Keratinocyte (primary cell): ENCODE measurements around the gene ZNF358. TPM values are rescaled to one million over a fixed set of nuclear protein-coding genes. Genes with fewer than 3 reads are reported as not detected.

Experiments
- DNase-seq: peaks from one replicate; pipeline ENCODE4 v3.0.0-alpha.2; 2011; ENCODE audit warnings: low read depth, missing footprints, low spot score
- FAIRE-seq: peaks from 2 replicates; lab custom pipeline; 2011; peaks lifted over from hg19 to GRCh38; lab: Jason Lieb, UNC
- H2AFZ ChIP-seq: 2 replicates; pipeline ENCODE4 v1.6.0; 2012; ENCODE audit warnings: low read length, control low read depth, inconsistent platforms; ENCODE audit not compliant: control insufficient read depth
- H3K27ac ChIP-seq: 2 replicates; pipeline ENCODE4 v1.5.1; 2011; ENCODE audit warnings: low read length; ENCODE audit not compliant: control insufficient read depth, insufficient read depth
- H3K27me3 ChIP-seq: 3 replicates; pipeline ENCODE4 v1.6.0; 2011; ENCODE audit warnings: low read length; ENCODE audit not compliant: control insufficient read depth, insufficient read depth; ENCODE audit errors: extremely low read depth
- H3K36me3 ChIP-seq, 2 experiments: 2 replicates in 1 of 2; 3 replicates in 1 of 2; pipeline ENCODE4 v1.5.1; 2011; ENCODE audit warnings: low read length in 2 of 2, mild to moderate bottlenecking in 1 of 2; ENCODE audit not compliant: control insufficient read depth in 2 of 2, insufficient read depth in 2 of 2; ENCODE audit errors: extremely low read depth in 1 of 2
- H3K4me1 ChIP-seq: 3 replicates; pipeline ENCODE4 v1.5.1; 2011; ENCODE audit warnings: low read length; ENCODE audit not compliant: control insufficient read depth, insufficient read depth; ENCODE audit errors: extremely low read depth
- H3K4me2 ChIP-seq: 3 replicates; pipeline ENCODE4 v1.6.0; 2011; ENCODE audit warnings: low read depth, low read length; ENCODE audit not compliant: control insufficient read depth, insufficient read depth; ENCODE audit errors: extremely low read depth
- H3K4me3 ChIP-seq, 3 experiments: fragments of 200-600 bp in 1 of 3; sonication (generic) in 1 of 3; 2 replicates in 2 of 3; 3 replicates in 1 of 3; pipeline ENCODE4 v1.5.1; 2011 to 2016; ENCODE audit warnings: low read length in 3 of 3, mild to moderate bottlenecking in 3 of 3, control low read depth in 2 of 3, inconsistent platforms in 1 of 3, low read depth in 1 of 3, mixed read lengths in 1 of 3, mixed run types in 1 of 3, moderate library complexity in 1 of 3; ENCODE audit not compliant: control insufficient read depth in 2 of 3, insufficient read depth in 2 of 3; ENCODE audit errors: extremely low read depth in 1 of 3
- H3K79me2 ChIP-seq: 2 replicates; pipeline ENCODE4 v1.6.0; 2012; ENCODE audit warnings: low read length; ENCODE audit not compliant: control insufficient read depth, insufficient read depth
- H3K9ac ChIP-seq: 3 replicates; pipeline ENCODE4 v1.6.0; 2011; ENCODE audit warnings: low read length; ENCODE audit not compliant: control insufficient read depth, insufficient read depth; ENCODE audit errors: extremely low read depth
- H3K9me1 ChIP-seq: 3 replicates; pipeline ENCODE4 v1.6.0; 2011; ENCODE audit warnings: low read length; ENCODE audit not compliant: control insufficient read depth, insufficient read depth; ENCODE audit errors: extremely low read depth
- H3K9me3 ChIP-seq: 2 replicates; pipeline ENCODE4 v1.5.1; 2012; ENCODE audit warnings: low read depth, low read length; ENCODE audit not compliant: control insufficient read depth
- H4K20me1 ChIP-seq: 3 replicates; pipeline ENCODE4 v1.6.0; 2011; ENCODE audit warnings: low read length; ENCODE audit not compliant: control insufficient read depth, insufficient read depth; ENCODE audit errors: extremely low read depth
- CTCF ChIP-seq, 3 experiments: IDR thresholded peaks in 1 of 3; conservative IDR thresholded peaks in 1 of 3; optimal IDR thresholded peaks in 1 of 3; 2 replicates in 2 of 3; 3 replicates in 1 of 3; pipeline versions ENCODE3 to v1.5.1; 2011; ENCODE audit warnings: low read length in 3 of 3, mild to moderate bottlenecking in 3 of 3, moderate library complexity in 2 of 3, control low read depth in 1 of 3, inconsistent platforms in 1 of 3; ENCODE audit not compliant: insufficient read depth in 2 of 3; ENCODE audit errors: extremely low read depth in 1 of 3
- EZH2 ChIP-seq: IDR thresholded peaks from one replicate; pipeline ENCODE4 v1.6.1; 2012; ENCODE audit warnings: inconsistent platforms, mild to moderate bottlenecking, low read length, moderate library complexity
- dilution Hi-C: fragments of 300-500 bp; cut with MboI; formaldehyde crosslinking; loops from one replicate; pipeline ENCODE4 v1.7.0; 2020; ENCODE audit warnings: low sequenced_read_pairs; ENCODE audit not compliant: extremely low pct_ligation_motif_present
- polyA plus RNA-seq, 5 experiments: library from polyadenylated mRNA; depleted of rRNA in 3 of 5; stranded (reverse) in 3 of 5; stranded (forward) in 1 of 5; unstranded in 1 of 5; fragments of >200 nt; gene quantifications; 1 replicate in 1 of 5; 2 replicates in 3 of 5; 3 replicates in 1 of 5; pipeline versions ENCODE4 v1.2.1 to v1.2.3, GENCODE V29; 2011 to 2012; ENCODE audit warnings: missing spikeins in 2 of 5, low read depth in 1 of 5, low replicate concordance in 1 of 5

ZNF358 gene
- polyA plus RNA-seq, 1 donor (not counting 4 experiments of a cell fraction or from before 2014, with no cell fraction given): 8.5 TPM

GRCh38 chr19:7542556-7543348 lies 26.8 kb downstream of the ZNF358 start:
- H3K79me2 ChIP-seq: no peaks in the 10 kb centered on the region
- DNase-seq (no peak), FAIRE-seq (no peak)
- H3K27ac ChIP-seq: no peak overlapping the region
- H3K9ac ChIP-seq: no peak overlapping the region
- no peak overlapping the region for H3K4me3 ChIP-seq
- H4K20me1 ChIP-seq: no peaks in the 10 kb centered on the region
- no peak for TF ChIP-seq CTCF (optimal IDR thresholded peaks at IDR 0.05 in 1 of 3, IDR thresholded peaks at IDR 0.05 in 1 of 3, conservative IDR thresholded peaks at IDR 0.05 in 1 of 3; ENCODE audit: extremely low read depth in 1 of 3, insufficient read depth in 2 of 3, low read length in 3 of 3)
- TF ChIP-seq EZH2: no peak
- no peaks in the 10 kb centered on the region for H3K9me1 ChIP-seq
- no peaks in the 10 kb centered on the region for H3K4me1 ChIP-seq
- H3K36me3 ChIP-seq: peaks cover 15 to 28% of the 10 kb centered on the region in 2 experiments
- H2AFZ ChIP-seq: no peak overlapping the region
- no peaks in the 10 kb centered on the region for H3K9me3 ChIP-seq
- dilution Hi-C loops: no loop called here
- no peaks in the 10 kb centered on the region for H3K27me3 ChIP-seq
- H3K4me2 ChIP-seq: no peak overlapping the region

GRCh38 chr19:7544626-7545025 lies 28.7 kb downstream of the ZNF358 start:
- H3K79me2 ChIP-seq: no peaks in the 10 kb centered on the region
- no peaks in the 10 kb centered on the region for H3K27me3 ChIP-seq
- peaks cover 15 to 25% of the 10 kb centered on the region in 2 experiments for H3K36me3 ChIP-seq
- H3K4me1 ChIP-seq: no peaks in the 10 kb centered on the region
- no peak overlapping the region for H3K9ac ChIP-seq
- FAIRE-seq: no peak
- H2AFZ ChIP-seq: no peak overlapping the region
- dilution Hi-C loops: no loop called here
- H3K9me1 ChIP-seq: no peaks in the 10 kb centered on the region
- TF ChIP-seq EZH2 (no peak), CTCF (optimal IDR thresholded peaks at IDR 0.05 in 1 of 3, IDR thresholded peaks at IDR 0.05 in 1 of 3, conservative IDR thresholded peaks at IDR 0.05 in 1 of 3; ENCODE audit: extremely low read depth in 1 of 3, insufficient read depth in 2 of 3, low read length in 3 of 3) (no peak)
- no peaks in the 10 kb centered on the region for H4K20me1 ChIP-seq
- H3K9me3 ChIP-seq: no peaks in the 10 kb centered on the region
- H3K4me2 ChIP-seq: no peak overlapping the region
- H3K27ac ChIP-seq: no peak overlapping the region
- no peak for DNase-seq
- H3K4me3 ChIP-seq: no peak overlapping the region
